DOHH2 (cell line): ENCODE results near the gene CD68.

Experiments used
- H3F3A ChIP-seq: fragments of 200-600 bp; sonication (generic), shearing (Covaris generic); 2 replicates; pipeline ENCODE4 v1.6.0; 2016; ENCODE audit warnings: antibody characterized with exemption, mild to moderate bottlenecking; ENCODE audit not compliant: control insufficient read depth, insufficient read depth
- H3K27ac ChIP-seq: fragments of 200-600 bp; sonication (generic); 2 replicates; pipeline ENCODE4 v1.5.1; 2014; ENCODE audit warnings: low read depth, mild to moderate bottlenecking, low read length, moderate library complexity
- H3K27me3 ChIP-seq: fragments of 200-600 bp; sonication (generic); 2 replicates; pipeline ENCODE4 v1.6.1; 2014; ENCODE audit warnings: mild to moderate bottlenecking, low read length, mixed read lengths; ENCODE audit not compliant: control insufficient read depth
- H3K36me3 ChIP-seq: fragments of 200-600 bp; sonication (generic); 2 replicates; pipeline ENCODE4 v1.6.1; 2014; ENCODE audit warnings: mild to moderate bottlenecking, low read length, moderate library complexity, mixed read lengths; ENCODE audit not compliant: control insufficient read depth
- H3K4me1 ChIP-seq: fragments of 200-600 bp; sonication (generic); 2 replicates; pipeline ENCODE4 v1.6.1; 2014; ENCODE audit warnings: mild to moderate bottlenecking, low read length, mixed read lengths; ENCODE audit not compliant: control insufficient read depth
- H3K4me2 ChIP-seq: fragments of 200-600 bp; sonication (generic); 2 replicates; pipeline ENCODE4 v1.6.0; 2014; ENCODE audit warnings: mild to moderate bottlenecking, low read length, moderate library complexity
- H3K4me3 ChIP-seq: fragments of 200-600 bp; sonication (generic); 2 replicates; pipeline ENCODE4 v1.5.1; 2014; ENCODE audit warnings: mild to moderate bottlenecking, low read length, mixed read lengths
- H3K79me2 ChIP-seq: fragments of 200-600 bp; sonication (generic); 2 replicates; pipeline ENCODE4 v1.6.1; 2014; ENCODE audit warnings: mild to moderate bottlenecking, low read length, mixed read lengths; ENCODE audit not compliant: control insufficient read depth
- H3K9me2 ChIP-seq: fragments of 200-600 bp; sonication (generic); replicated peaks from 2 replicates; pipeline ENCODE4 v1.6.1; 2014; ENCODE audit warnings: mild to moderate bottlenecking, low read length, mixed read lengths; ENCODE audit not compliant: control insufficient read depth
- H3K9me3 ChIP-seq: fragments of 200-600 bp; sonication (generic); 2 replicates; pipeline ENCODE4 v1.6.1; 2014; ENCODE audit warnings: antibody characterized with exemption, low read length, mixed read lengths; ENCODE audit not compliant: control insufficient read depth, insufficient read depth
- H4K20me1 ChIP-seq: fragments of 200-600 bp; sonication (generic); 2 replicates; pipeline ENCODE4 v1.6.0; 2014; ENCODE audit warnings: low read depth, mild to moderate bottlenecking, antibody characterized with exemption, low read length, moderate library complexity; ENCODE audit not compliant: control insufficient read depth, insufficient read depth
- EZH2phosphoT487 ChIP-seq: fragments of 200-600 bp; sonication (generic); IDR thresholded peaks from 2 replicates; pipeline ENCODE4 v1.6.1; 2017; ENCODE audit warnings: borderline replicate concordance, mild to moderate bottlenecking, antibody characterized with exemption, low read length, moderate library complexity, mixed read lengths
- TF ChIP-seq, protein P1 (sequence below): fragments of 200-600 bp; sonication (generic); IDR thresholded peaks from one replicate; pipeline ENCODE4 v1.5.1; 2014; ENCODE audit warnings: antibody characterized with exemption, mild to moderate bottlenecking, low read depth, low read length; ENCODE audit not compliant: poor library complexity, severe bottlenecking

CD68 gene

DNA sequence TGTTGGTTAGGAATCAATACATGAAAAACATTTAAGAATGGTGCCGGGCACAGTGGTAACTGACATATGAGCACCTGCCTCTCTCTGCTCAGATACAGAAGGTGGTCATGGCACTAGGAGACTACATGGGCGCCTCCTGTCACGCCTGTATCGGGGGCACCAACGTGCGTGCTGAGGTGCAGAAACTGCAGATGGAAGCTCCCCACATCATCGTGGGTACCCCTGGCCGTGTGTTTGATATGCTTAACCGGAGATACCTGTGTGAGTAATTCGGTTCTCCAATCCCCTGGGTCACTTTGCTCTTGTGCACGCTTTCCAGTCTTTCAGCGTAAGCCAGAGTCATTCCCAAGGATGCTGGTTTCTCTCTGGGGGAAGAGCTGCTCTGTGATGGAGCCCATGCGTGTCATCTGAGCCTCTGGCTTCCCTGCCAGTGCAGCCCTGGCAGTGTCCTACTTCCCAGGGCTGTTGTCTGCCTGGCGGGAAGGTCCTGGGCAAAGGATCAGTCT lies 3.0 kb upstream of the CD68 start:
- H3K27ac ChIP-seq = no peak overlapping the region
- peaks cover 31% of the 10 kb centered on the region for H4K20me1 ChIP-seq
- H3K9me3 ChIP-seq = no peaks in the 10 kb centered on the region
- H3F3A ChIP-seq = peaks cover 77% of the 10 kb centered on the region
- H3K27me3 ChIP-seq = no peaks in the 10 kb centered on the region
- H3K79me2 ChIP-seq = peaks cover 43% of the 10 kb centered on the region
- H3K4me1 ChIP-seq = peaks cover 67% of the 10 kb centered on the region
- no peak overlapping the region; the same call in 1 of the 2 replicates for H3K4me2 ChIP-seq
- no peak for TF ChIP-seq EZH2phosphoT487
- TF ChIP-seq, protein P1, sequence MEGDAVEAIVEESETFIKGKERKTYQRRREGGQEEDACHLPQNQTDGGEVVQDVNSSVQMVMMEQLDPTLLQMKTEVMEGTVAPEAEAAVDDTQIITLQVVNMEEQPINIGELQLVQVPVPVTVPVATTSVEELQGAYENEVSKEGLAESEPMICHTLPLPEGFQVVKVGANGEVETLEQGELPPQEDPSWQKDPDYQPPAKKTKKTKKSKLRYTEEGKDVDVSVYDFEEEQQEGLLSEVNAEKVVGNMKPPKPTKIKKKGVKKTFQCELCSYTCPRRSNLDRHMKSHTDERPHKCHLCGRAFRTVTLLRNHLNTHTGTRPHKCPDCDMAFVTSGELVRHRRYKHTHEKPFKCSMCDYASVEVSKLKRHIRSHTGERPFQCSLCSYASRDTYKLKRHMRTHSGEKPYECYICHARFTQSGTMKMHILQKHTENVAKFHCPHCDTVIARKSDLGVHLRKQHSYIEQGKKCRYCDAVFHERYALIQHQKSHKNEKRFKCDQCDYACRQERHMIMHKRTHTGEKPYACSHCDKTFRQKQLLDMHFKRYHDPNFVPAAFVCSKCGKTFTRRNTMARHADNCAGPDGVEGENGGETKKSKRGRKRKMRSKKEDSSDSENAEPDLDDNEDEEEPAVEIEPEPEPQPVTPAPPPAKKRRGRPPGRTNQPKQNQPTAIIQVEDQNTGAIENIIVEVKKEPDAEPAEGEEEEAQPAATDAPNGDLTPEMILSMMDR = no peak
- no peak overlapping the region for H3K4me3 ChIP-seq
- H3K9me2 ChIP-seq = no peaks in the 10 kb centered on the region
- peaks cover 92% of the 10 kb centered on the region for H3K36me3 ChIP-seq

DNA sequence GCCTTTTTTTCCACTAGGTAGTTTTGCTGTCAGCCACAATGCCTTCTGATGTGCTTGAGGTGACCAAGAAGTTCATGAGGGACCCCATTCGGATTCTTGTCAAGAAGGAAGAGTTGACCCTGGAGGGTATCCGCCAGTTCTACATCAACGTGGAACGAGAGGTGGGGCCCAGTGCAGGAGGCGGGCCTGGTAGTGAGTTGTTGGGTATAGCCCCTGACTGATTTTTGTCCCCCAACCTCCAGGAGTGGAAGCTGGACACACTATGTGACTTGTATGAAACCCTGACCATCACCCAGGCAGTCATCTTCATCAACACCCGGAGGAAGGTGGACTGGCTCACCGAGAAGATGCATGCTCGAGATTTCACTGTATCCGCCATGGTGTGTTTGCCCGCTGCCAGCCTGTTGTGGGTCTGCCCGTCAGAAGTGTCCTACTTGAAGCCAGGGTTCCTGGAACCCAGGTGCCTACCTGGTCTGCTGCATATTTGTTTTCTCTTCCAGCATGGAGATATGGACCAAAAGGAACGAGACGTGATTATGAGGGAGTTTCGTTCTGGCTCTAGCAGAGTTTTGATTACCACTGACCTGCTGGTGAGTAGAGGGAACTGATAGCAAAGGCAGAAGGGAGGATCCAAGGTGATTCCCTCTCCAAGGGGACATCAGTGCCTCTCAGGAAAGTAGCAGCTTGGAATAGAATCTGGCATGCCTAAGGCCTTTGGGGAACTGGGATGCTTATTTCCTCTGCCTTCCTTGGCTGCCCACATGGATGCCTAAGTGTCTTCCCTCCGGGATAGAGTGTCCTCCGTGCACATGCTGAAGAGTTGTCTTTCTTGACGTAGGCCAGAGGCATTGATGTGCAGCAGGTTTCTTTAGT lies 1.9 kb upstream of the CD68 start:
- H3K9me2 ChIP-seq = no peaks in the 10 kb centered on the region
- peaks cover 31% of the 10 kb centered on the region for H4K20me1 ChIP-seq
- no peaks in the 10 kb centered on the region for H3K9me3 ChIP-seq
- H3K36me3 ChIP-seq = peaks cover 92% of the 10 kb centered on the region
- no peaks in the 10 kb centered on the region for H3K27me3 ChIP-seq
- H3K4me2 ChIP-seq = no peak overlapping the region
- H3K79me2 ChIP-seq = peaks cover 42% of the 10 kb centered on the region
- H3K27ac ChIP-seq = no peak overlapping the region
- no peak for TF ChIP-seq EZH2phosphoT487
- TF ChIP-seq, protein P1 = no peak
- peaks cover 70% of the 10 kb centered on the region for H3K4me1 ChIP-seq
- peaks cover 77% of the 10 kb centered on the region for H3F3A ChIP-seq
- H3K4me3 ChIP-seq = no peak overlapping the region

DNA sequence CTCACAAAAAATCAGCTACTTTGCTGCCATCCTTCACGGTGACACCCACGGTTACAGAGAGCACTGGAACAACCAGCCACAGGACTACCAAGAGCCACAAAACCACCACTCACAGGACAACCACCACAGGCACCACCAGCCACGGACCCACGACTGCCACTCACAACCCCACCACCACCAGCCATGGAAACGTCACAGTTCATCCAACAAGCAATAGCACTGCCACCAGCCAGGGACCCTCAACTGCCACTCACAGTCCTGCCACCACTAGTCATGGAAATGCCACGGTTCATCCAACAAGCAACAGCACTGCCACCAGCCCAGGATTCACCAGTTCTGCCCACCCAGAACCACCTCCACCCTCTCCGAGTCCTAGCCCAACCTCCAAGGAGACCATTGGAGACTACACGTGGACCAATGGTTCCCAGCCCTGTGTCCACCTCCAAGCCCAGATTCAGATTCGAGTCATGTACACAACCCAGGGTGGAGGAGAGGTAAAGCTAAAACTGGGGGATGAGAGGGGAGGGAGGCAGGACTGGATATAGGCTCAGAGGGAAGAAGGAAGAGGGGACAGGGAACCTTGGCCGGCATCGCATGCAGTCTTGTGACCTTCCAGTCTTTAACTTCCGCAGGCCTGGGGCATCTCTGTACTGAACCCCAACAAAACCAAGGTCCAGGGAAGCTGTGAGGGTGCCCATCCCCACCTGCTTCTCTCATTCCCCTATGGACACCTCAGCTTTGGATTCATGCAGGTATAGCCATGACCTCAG lies 581 bp downstream of the CD68 start:
- H3K36me3 ChIP-seq = peaks cover 80% of the 10 kb centered on the region
- no peaks in the 10 kb centered on the region for H3K9me3 ChIP-seq
- peak overlapping the region; percentile 71 for H3K27ac ChIP-seq
- H3K4me1 ChIP-seq = peaks cover 72% of the 10 kb centered on the region
- H3K4me2 ChIP-seq = peak overlapping the region; percentile 42
- H4K20me1 ChIP-seq = peaks cover 14% of the 10 kb centered on the region
- H3F3A ChIP-seq = peaks cover 58% of the 10 kb centered on the region
- peak overlapping the region; percentile 16; the same call in 1 of the 2 replicates for H3K4me3 ChIP-seq
- H3K79me2 ChIP-seq = peaks cover 38% of the 10 kb centered on the region
- no peaks in the 10 kb centered on the region for H3K27me3 ChIP-seq
- TF ChIP-seq EZH2phosphoT487 = no peak
- TF ChIP-seq, protein P1 = no peak
- no peaks in the 10 kb centered on the region for H3K9me2 ChIP-seq
